Effector CD4-positive, alpha-beta T cell (primary cell): ENCODE measurements around the gene CFAP210.
"Not testable (repeated sequence)": the region's sequence is repeated elsewhere in the genome, so short reads cannot be mapped to it uniquely, and the experiment has no call there.

Source experiments
- DNase-seq: peaks from one replicate; pipeline ENCODE4 v3.0.0-alpha.2; 2020

The CFAP210 gene

GRCh38 chr2:169609264-169609663 is 84.9 kb downstream of the CFAP210 start:
- no peak for DNase-seq

DNA sequence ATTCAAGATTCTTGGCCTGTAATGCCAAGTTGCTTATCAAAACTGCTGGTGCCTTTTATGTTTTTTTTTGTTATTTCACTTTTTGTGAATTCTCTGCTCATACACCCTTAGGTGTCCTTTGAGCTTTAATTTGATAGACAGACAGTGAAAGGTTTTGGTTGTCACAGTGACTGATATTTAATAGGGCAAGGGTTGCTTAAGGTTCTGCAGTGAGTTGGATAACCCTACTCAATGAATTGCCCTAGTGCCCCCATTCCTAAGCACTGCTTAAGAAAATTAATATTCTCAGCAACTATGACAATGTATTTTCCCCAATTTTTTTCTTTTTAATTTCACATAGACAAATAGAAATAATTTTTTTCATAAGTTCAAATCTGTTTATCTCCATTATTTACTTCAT is 94.6 kb downstream of the CFAP210 start:
- no peak for DNase-seq

DNA sequence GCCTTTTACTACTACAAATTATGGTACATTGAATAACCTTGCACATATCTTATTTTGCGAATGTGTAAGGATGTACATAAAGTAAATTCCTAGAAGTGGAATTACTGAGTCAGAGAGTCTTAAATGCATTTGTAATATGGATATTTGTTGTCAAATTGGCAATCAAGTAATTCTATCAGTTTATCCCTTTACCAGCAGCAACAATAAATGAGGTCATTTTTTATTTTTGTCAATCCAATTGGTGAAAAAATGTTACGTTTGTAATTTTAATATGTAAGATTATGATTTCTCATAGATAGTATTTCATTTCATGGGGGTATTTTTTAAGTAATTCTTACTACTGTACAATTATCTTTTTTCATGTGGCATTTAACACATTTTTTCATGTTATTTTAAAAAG is 95.2 kb downstream of the CFAP210 start:
- DNase-seq: no peak

DNA sequence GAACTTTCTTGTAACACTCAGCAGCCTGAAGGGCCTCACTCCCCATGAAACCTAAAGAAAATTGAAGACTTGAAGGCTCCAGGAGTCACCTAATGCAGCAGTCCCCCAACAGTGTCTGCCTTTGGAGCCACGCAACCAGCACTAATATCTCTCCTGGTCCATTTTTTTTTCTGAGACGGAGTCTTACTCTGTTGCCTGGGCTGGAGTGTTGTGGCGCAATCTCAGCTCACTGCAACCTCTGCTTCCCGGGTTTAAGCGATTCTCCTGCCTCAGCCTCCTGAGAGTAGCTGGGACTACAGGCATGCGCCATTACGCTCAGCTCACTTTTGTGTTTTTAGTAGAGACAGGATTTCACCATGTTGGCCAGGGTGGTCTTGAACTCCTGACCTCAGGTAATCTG is 97.7 kb downstream of the CFAP210 start:
- DNase-seq: not testable (repeated sequence)
